Caki2 (cell line): ENCODE data around the gene ZNRF1. TPM values are rescaled to one million over a fixed set of nuclear protein-coding genes. Genes with fewer than 3 reads are reported as not detected.
"Not testable (repeated sequence)": the region's sequence is repeated elsewhere in the genome, so short reads cannot be mapped to it uniquely, and the experiment has no call there.

ENCODE experiments used
- DNase-seq: peaks from one replicate; pipeline ENCODE4 v3.0.0-alpha.2; 2015; ENCODE audit warnings: low read depth
- in situ Hi-C: cut with HindIII; loops from 2 replicates; pipeline ENCODE4 v1.10.0; 2016; ENCODE audit warnings: low sequenced_read_pairs, low pct_unique_long_range_greater_than_20kb, mixed read lengths
- total RNA-seq: library from RNA; depleted of rRNA; stranded (reverse); fragments of >200 nt; shearing (Covaris generic); gene quantifications from 2 replicates; pipeline ENCODE4 v1.2.3, GENCODE V29; 2014; ENCODE audit warnings: low replicate concordance

ZNRF1 gene
- total RNA-seq, 1 experiment from 2014 or later = 66.7 TPM

DNA sequence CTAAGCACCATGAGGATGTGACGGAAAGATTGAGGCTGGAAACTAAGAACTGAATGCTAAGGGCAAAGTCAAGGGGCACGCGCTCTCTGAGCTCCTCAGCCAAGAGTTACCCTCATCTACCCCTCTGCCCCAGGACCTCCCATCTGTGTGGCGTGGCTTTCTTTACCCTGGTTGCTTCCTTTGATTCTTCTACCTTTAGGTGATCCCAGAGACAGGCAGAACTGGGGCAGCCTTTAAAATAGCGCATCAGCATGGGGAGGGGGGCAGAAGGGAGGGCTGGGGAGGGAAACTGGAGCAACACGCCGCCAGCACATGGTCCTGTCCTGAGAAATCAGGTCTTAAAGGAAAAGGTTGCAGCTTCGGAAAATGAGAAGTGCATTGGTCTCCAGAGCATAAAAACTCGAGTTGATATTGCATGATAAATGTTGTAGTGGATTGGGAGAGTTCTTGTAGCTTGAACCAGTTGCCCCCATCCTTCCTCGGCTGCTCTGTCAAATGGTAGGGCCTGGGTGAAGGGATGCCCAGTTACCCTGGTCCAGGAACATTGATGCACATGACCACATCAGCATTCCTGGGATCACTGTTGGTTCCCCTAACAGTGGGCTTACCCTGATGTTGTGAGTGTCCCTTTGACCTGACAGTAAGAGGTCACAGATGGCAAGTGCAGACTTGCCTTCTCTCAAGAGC is 88.0 kb downstream of the ZNRF1 start:
- DNase-seq = no peak
- in situ Hi-C loops = no loop called here

DNA sequence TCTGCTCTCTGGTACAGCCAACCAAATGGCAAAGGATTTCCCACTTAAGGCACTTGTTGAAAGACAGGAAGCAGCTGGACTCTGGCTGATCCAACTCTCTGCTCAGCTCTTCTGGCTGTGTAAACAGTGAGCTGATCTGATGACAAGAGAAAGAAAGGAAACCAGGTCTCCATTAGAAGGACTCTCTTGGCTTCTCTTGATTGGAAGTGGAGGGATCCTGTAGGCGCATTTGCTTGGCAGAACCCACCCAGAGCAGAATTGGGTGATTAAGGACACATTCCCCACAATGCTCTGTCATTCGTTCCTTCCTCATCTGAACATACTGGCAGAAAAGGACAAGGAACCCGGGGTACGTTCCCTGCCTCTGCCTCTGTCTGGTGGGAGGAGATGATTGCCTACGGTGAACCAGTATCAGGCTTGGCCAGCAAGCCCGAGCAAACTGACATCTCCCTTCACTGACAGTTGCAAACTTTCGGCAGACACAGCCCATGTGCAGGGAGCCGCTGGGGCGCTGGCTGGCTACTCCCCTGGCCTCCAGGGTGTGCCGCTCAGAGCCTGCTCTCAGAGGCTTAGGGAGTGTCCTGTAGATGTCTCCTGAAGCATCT is 88.7 kb downstream of the ZNRF1 start:
- DNase-seq = no peak
- in situ Hi-C loops = no loop called here

DNA sequence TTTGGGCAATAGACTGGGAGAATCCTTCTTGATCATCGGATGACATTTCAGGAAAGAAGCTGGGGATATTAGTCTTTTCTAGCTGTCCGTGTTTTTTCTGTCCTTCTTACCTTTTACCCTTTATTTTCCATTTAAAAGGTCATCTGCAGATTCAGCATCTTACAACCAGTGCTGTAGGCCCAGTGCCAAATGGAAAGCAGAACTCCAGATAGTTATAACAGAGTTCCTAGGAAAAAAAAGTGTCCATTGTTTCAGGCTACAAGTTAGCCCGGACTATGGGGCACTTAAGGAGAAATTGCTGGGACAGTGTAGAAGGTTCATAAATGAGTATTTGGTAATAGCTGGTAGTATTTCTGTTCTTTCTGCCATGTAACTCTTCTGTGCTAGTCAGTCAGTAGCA is 89.4 kb downstream of the ZNRF1 start:
- no peak for DNase-seq
- in situ Hi-C loops = no loop called here

DNA sequence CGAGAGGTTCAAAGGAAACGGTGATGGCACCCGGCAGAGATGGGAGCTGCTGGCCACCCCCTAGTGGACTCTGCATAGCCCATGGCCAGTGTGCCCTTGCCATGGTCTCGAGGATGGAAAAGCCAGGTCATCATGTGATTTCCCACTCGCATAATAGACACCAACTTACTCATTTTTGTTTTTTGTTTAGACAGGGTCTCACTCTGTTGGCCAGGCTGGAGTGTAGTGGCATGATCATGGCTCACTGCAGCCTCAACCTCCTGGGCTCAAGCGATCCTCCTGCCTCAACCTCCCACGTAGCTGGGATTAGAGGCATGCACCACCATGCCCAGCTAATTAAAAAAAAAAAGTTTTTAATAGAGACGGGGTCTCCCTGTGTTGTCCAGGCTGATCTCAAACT is 90.1 kb downstream of the ZNRF1 start:
- no peak for DNase-seq
- in situ Hi-C loops = no loop called here

DNA sequence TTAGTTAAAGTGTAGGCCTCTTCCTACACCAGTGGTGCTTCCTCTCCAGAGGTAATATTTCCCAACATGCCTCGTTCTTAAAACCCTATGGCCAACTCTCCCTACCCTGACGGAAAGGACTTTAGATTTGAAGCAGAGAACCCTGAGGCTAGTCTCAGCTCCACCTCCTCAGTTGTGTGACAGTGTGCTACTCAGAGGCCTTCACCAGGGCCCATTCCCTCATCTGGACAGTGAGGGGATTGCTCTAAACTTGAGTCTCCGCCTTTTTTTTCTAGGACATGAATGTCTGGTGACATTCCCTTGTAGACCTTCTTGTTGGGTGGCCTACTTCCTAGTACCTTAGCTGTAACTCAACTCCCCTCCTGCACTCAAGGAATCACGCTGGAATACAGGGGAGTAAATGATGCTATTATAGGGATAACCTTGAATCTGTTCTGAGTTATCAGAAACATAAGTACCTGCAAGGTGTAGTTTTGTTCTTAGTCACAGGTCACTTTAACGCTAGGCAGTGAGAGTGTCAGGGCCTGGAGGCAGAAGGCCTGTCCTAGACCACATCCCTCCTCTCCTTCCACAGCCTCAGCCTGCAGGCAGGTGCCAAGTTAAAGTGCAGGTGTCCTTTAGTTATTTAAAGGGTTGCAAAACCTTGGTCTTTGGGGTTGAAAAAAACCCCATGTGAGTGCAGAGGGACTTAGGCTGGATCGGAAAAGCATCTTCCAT is 90.8 kb downstream of the ZNRF1 start:
- no peak for DNase-seq
- in situ Hi-C loops = no loop called here

DNA sequence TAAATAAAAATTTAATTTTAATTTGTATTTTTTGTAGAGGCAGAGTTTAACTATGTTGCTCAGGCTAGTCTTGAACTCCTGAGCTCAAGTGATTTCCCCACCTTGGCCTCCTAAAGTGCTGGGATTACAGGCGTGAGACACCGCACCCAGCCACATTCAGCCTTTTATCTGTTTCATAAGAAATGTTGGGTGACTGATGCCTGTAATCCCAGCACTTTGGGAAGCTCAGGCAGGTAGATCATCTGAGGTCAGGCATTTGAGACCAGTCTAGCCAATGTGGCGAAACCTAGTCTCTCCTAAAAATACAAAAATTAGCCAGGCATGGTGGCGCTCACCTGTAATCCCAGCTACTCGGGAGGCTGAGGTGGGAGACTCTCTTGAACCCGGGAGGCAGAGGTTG is 92.1 kb downstream of the ZNRF1 start:
- DNase-seq, in situ Hi-C loops: not testable (repeated sequence)

DNA sequence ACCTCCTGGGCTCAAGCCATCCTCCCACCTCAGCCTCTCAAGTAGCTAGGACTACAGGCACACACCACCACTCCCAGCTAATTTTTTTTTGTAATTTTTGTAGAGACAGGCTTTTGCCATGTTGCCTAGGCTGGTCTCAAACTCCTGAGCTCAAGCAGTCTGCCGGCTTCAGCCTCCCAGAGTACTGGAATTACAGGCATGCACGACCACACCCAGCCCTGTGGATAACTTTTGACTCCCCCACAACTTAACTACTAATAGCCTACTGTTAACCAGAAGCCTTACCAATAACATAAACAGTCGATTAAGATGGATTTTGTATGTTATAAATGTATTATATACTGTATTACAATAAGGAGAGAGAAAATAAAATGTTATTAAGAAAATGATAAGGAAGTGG is 92.8 kb downstream of the ZNRF1 start:
- DNase-seq, in situ Hi-C loops: not testable (repeated sequence)

DNA sequence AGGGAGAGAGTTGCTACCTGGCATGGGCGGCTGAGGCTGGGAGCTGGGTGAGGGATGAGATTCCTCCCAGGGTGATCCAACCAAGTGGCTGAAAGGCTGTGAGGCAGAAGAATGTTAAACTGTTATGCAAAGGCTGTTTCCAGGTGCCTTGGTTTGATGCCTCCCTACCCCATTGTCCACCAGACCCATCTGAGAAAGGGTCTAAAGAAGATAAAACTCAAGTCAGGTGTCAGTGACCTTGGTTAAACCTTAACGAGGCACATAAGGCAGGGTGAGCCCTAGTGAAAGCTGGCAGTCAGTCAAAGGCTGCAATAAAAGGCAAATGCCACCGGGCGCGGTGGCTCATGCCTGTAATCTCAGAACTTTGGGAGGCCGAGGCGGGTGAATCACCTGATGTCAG is 94.0 kb downstream of the ZNRF1 start:
- DNase-seq = peak; percentile 87

DNA sequence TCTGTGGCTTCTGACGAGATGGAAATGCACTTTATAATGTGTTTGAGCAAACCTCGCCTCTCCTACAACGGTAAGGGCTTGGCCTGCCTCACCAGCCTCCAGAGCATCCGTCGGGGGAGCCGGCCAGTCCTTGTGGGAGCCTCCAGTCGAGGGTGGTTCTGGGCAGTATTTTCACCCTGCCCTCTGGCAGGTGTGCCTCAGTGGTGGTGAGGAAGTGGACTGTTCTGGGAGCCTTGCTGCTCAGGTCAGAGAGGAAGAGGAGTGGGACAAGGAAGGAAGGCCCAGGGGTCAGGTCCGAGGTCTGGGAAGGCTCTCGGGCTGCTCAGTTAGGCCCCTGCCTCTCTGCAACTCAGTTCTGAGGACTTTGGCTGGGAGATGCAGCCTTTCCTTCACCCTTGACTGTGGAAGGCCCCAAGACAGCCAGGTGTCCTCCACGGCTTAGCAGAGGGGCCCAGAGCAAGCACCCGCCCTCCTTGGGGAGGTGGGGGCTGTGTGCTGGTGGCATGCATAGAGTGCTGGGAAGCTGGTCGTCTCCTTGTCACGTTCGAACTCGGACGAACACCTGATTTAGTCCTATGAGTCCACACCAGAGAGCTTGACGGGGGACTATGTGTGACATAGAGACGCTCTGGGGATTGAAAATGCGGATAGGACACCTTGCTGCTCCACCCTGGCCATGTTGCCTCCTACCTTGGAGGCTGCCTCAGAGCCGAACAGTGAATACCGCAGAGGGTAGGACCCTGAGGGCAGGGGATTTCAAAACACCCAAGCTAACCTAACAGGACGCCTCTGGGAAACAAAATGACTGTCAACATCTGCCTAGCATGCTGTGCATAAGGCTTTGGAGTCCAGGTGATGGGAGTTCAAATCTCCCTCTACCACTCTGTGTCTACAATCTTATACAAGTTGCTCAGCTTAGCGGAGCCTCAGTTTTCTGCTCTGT is 95.0 kb downstream of the ZNRF1 start:
- in situ Hi-C loops = no loop called here
- no peak for DNase-seq

More for the DNA sequence above, 94.0 kb downstream of the ZNRF1 start:
- in situ Hi-C loops = no loop called here

DNA sequence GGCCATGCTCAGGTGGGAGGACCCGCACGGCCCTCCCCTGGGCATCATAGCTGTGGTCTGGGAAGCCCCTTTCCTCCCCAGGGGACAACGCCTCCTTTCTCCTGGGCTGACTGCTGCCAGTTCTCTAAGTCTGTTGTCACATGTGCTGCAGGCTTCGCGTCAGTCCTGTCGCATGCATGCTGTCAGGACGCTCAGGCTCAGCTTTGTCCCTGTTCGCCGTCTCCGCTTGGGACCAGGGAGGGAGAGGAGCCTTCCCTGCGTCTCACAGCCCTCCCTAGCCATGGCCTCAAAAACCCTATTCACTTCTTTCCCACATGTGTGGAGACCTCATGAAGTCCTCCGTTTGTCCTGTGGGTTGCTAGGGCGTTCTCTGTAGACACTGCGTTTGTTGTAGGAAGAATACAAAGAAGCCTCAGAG is 96.4 kb downstream of the ZNRF1 start:
- in situ Hi-C loops = no loop called here

DNA sequence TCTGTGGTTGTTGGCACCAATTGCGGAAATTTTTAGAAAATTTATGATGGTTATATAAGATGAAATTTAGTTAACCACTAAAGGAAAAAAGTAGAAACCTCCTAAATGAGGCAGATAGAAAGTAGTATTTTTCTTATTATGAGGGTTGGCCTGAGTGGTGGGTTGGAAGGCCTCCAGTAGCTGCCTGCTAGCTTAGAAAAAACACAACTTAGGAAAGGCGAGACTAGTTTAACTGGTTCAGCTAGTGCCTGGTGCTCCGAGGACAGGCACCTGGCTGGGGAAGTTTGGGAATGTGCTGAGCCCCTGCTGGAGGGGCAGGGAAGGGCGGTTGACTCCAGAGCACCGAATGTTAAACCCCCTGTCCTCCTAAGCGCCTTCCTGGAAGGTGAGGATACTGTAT is 97.8 kb downstream of the ZNRF1 start:
- no peak for DNase-seq
- in situ Hi-C loops = no loop called here

More for the DNA sequence above, 96.4 kb downstream of the ZNRF1 start:
- no peak for DNase-seq

DNA sequence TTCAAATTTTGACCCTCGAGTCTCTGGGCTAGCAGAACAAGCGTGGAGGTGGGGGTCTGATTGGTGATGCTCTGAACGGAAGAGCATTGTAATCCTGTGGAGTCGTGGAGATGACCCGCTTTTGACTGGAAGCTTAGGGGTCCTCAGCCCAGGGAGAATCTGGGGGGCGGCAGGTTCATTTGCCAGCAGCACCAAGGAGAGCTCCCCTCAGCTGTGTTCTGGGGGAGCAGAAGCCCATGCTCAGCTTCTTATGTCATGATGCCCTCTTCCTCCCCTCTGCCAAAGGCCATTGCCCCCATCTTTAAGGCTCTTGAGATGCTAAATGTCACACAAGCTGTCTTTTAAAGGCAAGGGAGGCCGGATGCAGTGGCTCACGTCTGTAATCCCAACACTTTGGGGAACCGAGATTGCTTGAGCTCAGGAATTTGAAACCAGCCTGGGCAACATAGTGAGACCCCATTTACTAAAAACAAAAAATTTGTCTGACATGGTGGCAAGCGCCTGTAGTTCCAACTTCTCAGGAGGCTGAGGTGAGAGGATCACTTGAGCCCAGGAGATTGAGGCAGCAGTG is 98.5 kb downstream of the ZNRF1 start:
- in situ Hi-C loops = no loop called here
- no peak for DNase-seq

DNA sequence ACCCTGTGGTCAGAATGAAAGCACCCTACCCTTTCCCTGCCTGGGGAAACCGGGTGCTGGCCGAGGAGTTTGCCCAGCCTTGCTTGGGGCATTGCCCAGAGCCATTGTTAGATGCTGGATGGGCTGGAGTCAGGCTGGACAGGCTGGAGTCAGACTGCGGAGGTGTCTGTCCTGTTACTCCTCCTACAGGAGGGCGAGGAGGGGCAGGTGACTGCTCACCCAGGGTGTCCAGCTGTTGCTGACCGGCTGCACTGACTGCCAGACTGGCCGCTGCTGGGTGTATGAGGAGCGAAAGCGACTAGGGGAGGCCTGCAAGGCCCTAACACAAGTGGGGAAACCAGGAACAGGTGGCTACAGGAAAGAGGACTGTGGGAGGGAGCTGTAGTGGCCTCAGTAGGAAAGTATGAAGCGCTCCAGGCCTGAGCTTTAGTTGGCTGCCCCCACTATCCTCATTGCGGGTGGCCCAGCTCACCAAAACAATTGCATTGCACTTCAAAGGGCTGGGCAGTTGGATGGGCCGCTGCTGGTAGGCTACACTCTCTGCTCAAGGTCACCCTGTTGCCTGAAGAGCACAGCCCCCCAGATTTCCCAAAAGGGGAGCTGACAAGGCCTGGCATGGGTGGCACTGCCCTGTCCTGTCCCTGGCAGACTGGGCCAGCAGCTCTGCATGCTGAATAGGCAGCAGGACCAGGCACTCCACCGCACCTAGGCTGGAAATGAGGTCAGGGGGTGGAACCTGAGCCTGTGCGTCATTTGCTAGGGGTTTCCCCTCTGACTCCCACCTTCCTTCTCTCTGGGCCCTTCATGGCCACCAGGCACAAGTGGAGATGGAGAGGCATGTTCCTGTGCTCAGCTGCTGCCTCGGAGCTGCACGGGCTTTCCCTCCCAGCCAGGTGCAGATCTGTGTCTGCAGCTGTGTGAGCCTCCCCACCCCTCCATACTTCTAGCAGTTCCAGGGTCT is 99.4 kb downstream of the ZNRF1 start:
- in situ Hi-C loops = no loop called here
- no peak for DNase-seq

DNA sequence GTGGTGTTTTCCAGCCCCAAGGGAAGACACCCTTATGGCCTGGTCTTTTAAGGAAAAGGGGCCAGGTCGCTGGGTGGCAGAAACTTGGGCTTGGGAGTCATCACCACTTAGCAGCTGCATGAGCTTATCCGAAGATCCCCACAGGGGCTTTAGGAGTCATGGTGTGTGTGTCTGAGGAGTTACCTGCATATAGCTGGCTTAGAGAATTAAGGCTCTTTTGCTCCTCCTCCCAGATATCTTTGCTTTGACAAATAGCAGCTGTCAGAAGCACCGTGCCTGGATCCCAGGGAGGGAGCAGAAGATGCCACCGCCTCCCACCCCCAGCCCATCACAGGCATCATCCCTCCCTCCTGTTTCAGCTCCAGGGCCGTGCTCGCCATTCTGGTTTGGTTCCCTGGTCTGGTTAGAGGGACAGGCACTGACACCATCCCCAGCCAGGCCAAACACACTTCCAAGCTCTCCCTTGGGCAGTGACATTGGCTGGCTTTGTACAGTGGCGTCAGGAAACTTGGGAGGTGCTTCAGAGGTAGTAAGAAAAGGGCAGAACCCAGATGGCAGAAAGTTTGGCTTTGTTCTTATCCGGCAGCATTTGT is 100.3 kb downstream of the ZNRF1 start:
- no peak for DNase-seq
- in situ Hi-C loops = no loop called here

DNA sequence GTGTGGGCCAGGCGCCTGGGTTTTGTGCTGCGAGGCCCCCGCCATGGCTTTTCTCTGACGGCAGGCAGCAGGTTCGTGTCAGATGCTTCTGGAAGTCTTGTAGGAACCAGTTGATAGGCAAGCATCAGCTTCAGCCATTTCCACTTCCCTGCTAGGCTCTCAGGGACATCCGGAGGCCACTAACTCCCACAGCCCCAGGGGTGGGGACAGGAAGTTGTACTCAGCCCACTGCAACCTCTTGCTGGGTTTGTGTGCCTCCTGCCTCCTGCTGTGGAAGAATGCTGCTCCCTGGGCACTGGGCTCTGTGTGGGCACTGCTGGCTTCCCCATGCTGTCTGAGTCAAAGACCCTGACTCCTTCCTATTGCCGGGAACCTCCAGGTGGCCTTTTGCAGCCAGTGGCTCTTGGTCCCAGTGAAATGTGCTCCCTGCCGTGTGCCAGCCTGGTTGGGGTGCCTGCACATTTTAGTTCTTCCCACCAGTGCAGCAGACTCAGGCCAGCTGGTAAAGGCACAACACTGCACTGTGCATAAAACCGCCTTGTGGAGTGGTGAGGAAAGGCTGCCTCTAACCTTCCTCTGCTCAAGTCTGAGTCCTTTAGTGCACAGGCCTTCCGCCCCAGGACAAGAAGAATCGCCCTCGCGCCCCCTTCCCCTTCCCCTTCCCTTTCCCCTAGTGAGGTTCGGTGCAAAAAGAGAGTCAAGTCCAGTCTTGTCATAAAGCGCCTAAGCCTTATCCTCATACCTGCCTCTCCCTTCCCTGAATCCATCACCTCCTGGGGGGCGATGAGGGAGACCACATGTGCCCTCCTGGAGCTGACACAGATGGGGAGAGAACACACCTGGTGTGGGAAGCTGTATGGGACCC is 101.1 kb downstream of the ZNRF1 start:
- in situ Hi-C loops = no loop called here
- no peak for DNase-seq

DNA sequence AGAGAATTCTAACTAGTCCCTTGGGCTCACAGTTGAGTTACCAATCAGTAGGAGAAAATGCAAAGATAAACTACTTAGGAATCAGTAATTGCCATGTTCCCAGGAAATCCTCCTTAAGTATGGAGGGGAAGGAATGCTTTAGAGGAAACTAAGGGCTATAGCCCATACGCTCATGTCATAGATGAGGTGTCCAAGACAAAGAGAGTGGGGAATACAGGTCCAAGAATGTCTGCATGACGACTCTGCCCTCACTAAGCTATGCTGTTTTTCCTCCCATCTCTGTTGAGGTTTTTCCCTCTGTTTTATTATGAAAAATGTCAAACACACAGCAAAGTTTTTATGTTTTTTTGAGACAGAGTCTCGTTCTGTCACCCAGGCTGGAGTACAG is 101.8 kb downstream of the ZNRF1 start:
- no peak for DNase-seq
- in situ Hi-C loops = no loop called here
